Measurements from ENCODE around the gene RNASE7. TPM values are rescaled to one million over a fixed set of nuclear protein-coding genes. Genes with fewer than 3 reads are reported as not detected.

RNASE7 gene
- total RNA-seq, 3 donors from 2014 or later (not counting 1 experiment from before 2014, with no cell fraction given) = not detected

DNA sequence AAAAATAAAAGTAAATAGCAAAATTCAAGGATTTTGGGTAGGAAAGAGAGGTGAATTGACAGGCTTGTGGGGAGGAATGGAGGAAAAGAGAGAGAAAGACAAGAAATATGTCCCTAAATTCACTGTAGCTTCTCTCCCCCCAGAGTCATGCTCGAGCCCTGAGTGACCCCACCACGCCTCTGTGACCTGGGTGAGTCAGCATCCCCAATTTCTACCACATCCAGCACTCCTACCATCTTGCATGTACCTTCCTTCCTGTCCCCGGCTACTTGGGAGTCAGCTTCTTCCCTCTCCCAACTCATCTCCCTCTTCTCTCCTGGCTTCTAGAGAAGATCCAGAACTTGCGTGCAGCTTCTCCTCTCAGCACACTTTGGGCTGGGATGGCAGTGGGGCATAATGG lies 46.5 kb downstream of the RNASE7 start:
- H3K4me1 Mint-ChIP-seq = peaks cover 23 to 24% of the 10 kb centered on the region in 2 donors
- ATAC-seq = no peak

GRCh38 chr14:21089271-21089670 lies 47.1 kb downstream of the RNASE7 start:
- DNase-seq = peak in 1 of 2 donors; percentile 14
- peak overlapping the region; percentile 66 to 76 for H3K27ac Mint-ChIP-seq
- H3K4me3 ChIP-seq (ENCODE audit: low read length) = no peak overlapping the region
- no peak overlapping the region for H3K4me3 Mint-ChIP-seq
- no peaks in the 10 kb centered on the region for H3K27me3 ChIP-seq (ENCODE audit: control insufficient read depth, insufficient read depth, low read length)
- H3K27me3 Mint-ChIP-seq (ENCODE audit: low read depth in 2 of 2) = peaks cover 0 to 8% of the 10 kb centered on the region in 2 donors
- intact Hi-C loops (cut with micrococcal nuclease) = no loop called here
- peaks cover 23 to 24% of the 10 kb centered on the region in 2 donors for H3K4me1 Mint-ChIP-seq
- no peaks in the 10 kb centered on the region for H3K9me3 Mint-ChIP-seq
- TF ChIP-seq, protein P1, sequence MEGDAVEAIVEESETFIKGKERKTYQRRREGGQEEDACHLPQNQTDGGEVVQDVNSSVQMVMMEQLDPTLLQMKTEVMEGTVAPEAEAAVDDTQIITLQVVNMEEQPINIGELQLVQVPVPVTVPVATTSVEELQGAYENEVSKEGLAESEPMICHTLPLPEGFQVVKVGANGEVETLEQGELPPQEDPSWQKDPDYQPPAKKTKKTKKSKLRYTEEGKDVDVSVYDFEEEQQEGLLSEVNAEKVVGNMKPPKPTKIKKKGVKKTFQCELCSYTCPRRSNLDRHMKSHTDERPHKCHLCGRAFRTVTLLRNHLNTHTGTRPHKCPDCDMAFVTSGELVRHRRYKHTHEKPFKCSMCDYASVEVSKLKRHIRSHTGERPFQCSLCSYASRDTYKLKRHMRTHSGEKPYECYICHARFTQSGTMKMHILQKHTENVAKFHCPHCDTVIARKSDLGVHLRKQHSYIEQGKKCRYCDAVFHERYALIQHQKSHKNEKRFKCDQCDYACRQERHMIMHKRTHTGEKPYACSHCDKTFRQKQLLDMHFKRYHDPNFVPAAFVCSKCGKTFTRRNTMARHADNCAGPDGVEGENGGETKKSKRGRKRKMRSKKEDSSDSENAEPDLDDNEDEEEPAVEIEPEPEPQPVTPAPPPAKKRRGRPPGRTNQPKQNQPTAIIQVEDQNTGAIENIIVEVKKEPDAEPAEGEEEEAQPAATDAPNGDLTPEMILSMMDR (IDR thresholded peaks at IDR 0.05) = no peak
- H3K4me1 ChIP-seq (ENCODE audit: control insufficient read depth, insufficient read depth, low read length) = peaks cover 25% of the 10 kb centered on the region
- no peaks in the 10 kb centered on the region for H3K36me3 ChIP-seq (ENCODE audit: control insufficient read depth, insufficient read depth, low read length)
- no peak overlapping the region for H3K27ac ChIP-seq (ENCODE audit: low read length)
- H3K9me3 ChIP-seq (ENCODE audit: control insufficient read depth, insufficient read depth, low read length) = no peaks in the 10 kb centered on the region
- no CpG with 5 or more reads among the region's 1 CpG for WGBS (ENCODE audit: insufficient coverage)
- no peaks in the 10 kb centered on the region for H3K36me3 Mint-ChIP-seq
- ATAC-seq = no peak

More for the DNA sequence above, 46.5 kb downstream of the RNASE7 start:
- no peaks in the 10 kb centered on the region for H3K9me3 ChIP-seq (ENCODE audit: control insufficient read depth, insufficient read depth, low read length)
- no peaks in the 10 kb centered on the region for H3K27me3 ChIP-seq (ENCODE audit: control insufficient read depth, insufficient read depth, low read length)
- Mint-ChIP-seq H3K36me3 (no peaks in the 10 kb centered on the region), H3K27ac (peak overlapping the region; percentile 66 to 76), H3K9me3 (no peaks in the 10 kb centered on the region), H3K27me3 (ENCODE audit: low read depth in 2 of 2) (peaks cover 0 to 10% of the 10 kb centered on the region in 2 donors), H3K4me3 (no peak overlapping the region)
- intact Hi-C loops (cut with micrococcal nuclease) = no loop called here
- no peaks in the 10 kb centered on the region for H3K36me3 ChIP-seq (ENCODE audit: control insufficient read depth, insufficient read depth, low read length)
- H3K4me1 ChIP-seq (ENCODE audit: control insufficient read depth, insufficient read depth, low read length) = peaks cover 25% of the 10 kb centered on the region
- TF ChIP-seq, protein P1 (IDR thresholded peaks at IDR 0.05) = no peak
- H3K4me3 ChIP-seq (ENCODE audit: low read length) = no peak overlapping the region
- DNase-seq = peak in 1 of 2 donors; percentile 28
- WGBS (ENCODE audit: insufficient coverage) = 86% methylated on average over 4 of the region's 4 CpGs
- H3K27ac ChIP-seq (ENCODE audit: low read length) = no peak overlapping the region

DNA sequence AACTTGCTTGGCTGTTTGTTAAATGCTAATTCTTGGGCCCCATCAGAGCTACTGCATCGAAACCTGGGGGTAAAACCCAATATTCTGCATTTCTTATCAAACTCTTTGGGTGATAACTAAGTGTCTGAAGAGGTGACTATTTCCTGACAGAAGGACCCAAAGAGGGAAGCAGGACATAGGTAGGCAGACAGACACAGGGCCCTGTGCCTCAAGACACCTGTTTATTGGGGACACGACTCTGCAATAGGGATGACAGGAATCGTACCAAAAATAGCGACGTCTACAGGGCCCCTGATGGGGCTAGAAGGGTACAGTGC lies 47.7 kb downstream of the RNASE7 start:
- Mint-ChIP-seq H3K4me1 (peaks cover 23 to 24% of the 10 kb centered on the region in 2 donors), H3K9me3 (no peaks in the 10 kb centered on the region), H3K36me3 (no peaks in the 10 kb centered on the region), H3K27ac (peak overlapping the region in 1 of 2 donors; percentile 76), H3K27me3 (ENCODE audit: low read depth in 2 of 2) (peaks cover 0 to 4% of the 10 kb centered on the region in 2 donors), H3K4me3 (no peak overlapping the region)
- H3K27me3 ChIP-seq (ENCODE audit: control insufficient read depth, insufficient read depth, low read length) = no peaks in the 10 kb centered on the region
- ATAC-seq (no peak), DNase-seq (no peak)
- intact Hi-C loops (cut with micrococcal nuclease) = no loop called here
- H3K36me3 ChIP-seq (ENCODE audit: control insufficient read depth, insufficient read depth, low read length) = no peaks in the 10 kb centered on the region
- 93% methylated on average over 5 of the region's 5 CpGs for WGBS (ENCODE audit: insufficient coverage)
- H3K27ac ChIP-seq (ENCODE audit: low read length) = no peak overlapping the region
- TF ChIP-seq, protein P1 (IDR thresholded peaks at IDR 0.05) = no peak
- H3K4me1 ChIP-seq (ENCODE audit: control insufficient read depth, insufficient read depth, low read length) = peaks cover 25% of the 10 kb centered on the region
- H3K9me3 ChIP-seq (ENCODE audit: control insufficient read depth, insufficient read depth, low read length) = no peaks in the 10 kb centered on the region
- no peak overlapping the region for H3K4me3 ChIP-seq (ENCODE audit: low read length)
